IMR-90 (cell line): ENCODE results near the gene MTHFD2L. TPM values are rescaled to one million over a fixed set of nuclear protein-coding genes. Genes with fewer than 3 reads are reported as not detected.

Experiments used
- ATAC-seq: fragments of 200-7000 bp; cut with Tn5 transposase; 2 replicates; pipeline ENCODE4 v1.9.1; 2020; ENCODE audit warnings: low read depth, mild to moderate bottlenecking, moderate library complexity
- BruUV-seq: library from RNA; stranded (reverse); fragments of 400-500 nt; replicated peaks from 2 replicates; lab custom pipeline; 2021; lab: Mats Ljungman, UMichigan
- CTCF ChIA-PET: fragments of 300-600 bp; formaldehyde crosslinking; extraction: SDS; loops from one replicate; lab custom pipeline; 2021; ENCODE audit warnings: antibody characterized with exemption; lab: Yijun Ruan, JAX
- POLR2A ChIA-PET: fragments of 300-600 bp; sonication (Branson Sonifier 250); formaldehyde crosslinking; loops from one replicate; lab custom pipeline; 2022; ENCODE audit warnings: antibody characterized with exemption; ENCODE audit not compliant: unreplicated experiment; lab: Charles Lee
- DNase-seq: peaks from one replicate; pipeline ENCODE4 v3.0.0; 2013
- H2AFZ ChIP-seq: replicated peaks from 2 replicates; pipeline ENCODE3; 2013; ENCODE audit warnings: low read length, mild to moderate bottlenecking; ENCODE audit not compliant: poor library complexity
- H2AK5ac ChIP-seq: 2 replicates; pipeline ENCODE4 v1.6.1; 2013; ENCODE audit warnings: low read depth, low read length, inconsistent platforms
- H2AK9ac ChIP-seq: replicated peaks from 2 replicates; pipeline ENCODE3; 2013; ENCODE audit warnings: mild to moderate bottlenecking, low read depth, low read length, moderate library complexity; ENCODE audit not compliant: poor library complexity
- H2BK120ac ChIP-seq: 2 replicates; pipeline ENCODE4 v1.6.1; 2013; ENCODE audit warnings: low read depth, low read length, inconsistent platforms
- H2BK15ac ChIP-seq: 3 replicates; pipeline ENCODE4 v1.6.1; 2013; ENCODE audit warnings: low read depth, low read length, inconsistent platforms
- H2BK20ac ChIP-seq: 2 replicates; pipeline ENCODE4 v1.6.1; 2013; ENCODE audit warnings: low read depth, mild to moderate bottlenecking, inconsistent platforms, low read length, moderate library complexity
- H2BK5ac ChIP-seq: 2 replicates; pipeline ENCODE4 v1.6.1; 2013; ENCODE audit warnings: mild to moderate bottlenecking, low read depth, low read length, inconsistent platforms; ENCODE audit not compliant: poor library complexity, severe bottlenecking
- H3K14ac ChIP-seq: replicated peaks from 2 replicates; pipeline ENCODE4 v1.6.1; 2013; ENCODE audit warnings: low read depth, low read length, inconsistent platforms
- H3K18ac ChIP-seq: 2 replicates; pipeline ENCODE4 v1.6.1; 2013; ENCODE audit warnings: low read depth, low read length, control low read depth
- H3K23ac ChIP-seq: 2 replicates; pipeline ENCODE4 v1.6.1; 2013; ENCODE audit warnings: low read depth, low read length, inconsistent platforms
- H3K27ac ChIP-seq: 2 replicates; pipeline ENCODE4 v1.5.1; 2013; ENCODE audit warnings: mild to moderate bottlenecking, control low read depth, low read length; ENCODE audit not compliant: insufficient read depth
- H3K27me3 ChIP-seq: 2 replicates; pipeline ENCODE4 v1.6.1; 2013; ENCODE audit warnings: low read length; ENCODE audit not compliant: control insufficient read depth, insufficient read depth
- H3K36me3 ChIP-seq: 2 replicates; pipeline ENCODE4 v1.6.1; 2013; ENCODE audit warnings: low read length, mixed read lengths; ENCODE audit not compliant: control insufficient read depth, insufficient read depth
- H3K4ac ChIP-seq: 2 replicates; pipeline ENCODE4 v1.6.1; 2013; ENCODE audit warnings: low read depth, low read length, inconsistent platforms
- H3K4me1 ChIP-seq: 2 replicates; pipeline ENCODE4 v1.6.1; 2013; ENCODE audit warnings: low read length, mixed read lengths; ENCODE audit not compliant: control insufficient read depth, insufficient read depth
- H3K4me2 ChIP-seq: 2 replicates; pipeline ENCODE4 v1.6.1; 2013; ENCODE audit warnings: low read depth, mild to moderate bottlenecking, control low read depth, low read length, moderate library complexity
- H3K4me3 ChIP-seq: 2 replicates; pipeline ENCODE4 v1.5.1; 2013; ENCODE audit warnings: low read depth, mild to moderate bottlenecking, control low read depth, low read length, moderate library complexity; ENCODE audit not compliant: insufficient read depth
- H3K56ac ChIP-seq: 2 replicates; pipeline ENCODE4 v1.6.1; 2013; ENCODE audit warnings: low read length, inconsistent platforms; ENCODE audit not compliant: insufficient read depth; ENCODE audit errors: extremely low read depth
- H3K79me1 ChIP-seq, 2 experiments: 2 replicates each; pipeline ENCODE4 v1.6.1; 2013; ENCODE audit warnings: low read length in 2 of 2, inconsistent platforms in 1 of 2, low read depth in 1 of 2
- H3K9ac ChIP-seq: 2 replicates; pipeline ENCODE4 v1.6.1; 2013; ENCODE audit warnings: low read depth, low read length, control low read depth
- H3K9me1 ChIP-seq: 2 replicates; pipeline ENCODE4 v1.6.1; 2013; ENCODE audit warnings: low read length, inconsistent platforms; ENCODE audit not compliant: insufficient read depth
- H3K9me3 ChIP-seq: 2 replicates; pipeline ENCODE4 v1.6.1; 2013; ENCODE audit warnings: low read length; ENCODE audit not compliant: control insufficient read depth, insufficient read depth
- H4K20me1 ChIP-seq: 2 replicates; pipeline ENCODE4 v1.6.1; 2013; ENCODE audit warnings: low read length, inconsistent platforms; ENCODE audit not compliant: insufficient read depth
- H4K5ac ChIP-seq: 2 replicates; pipeline ENCODE4 v1.6.1; 2013; ENCODE audit warnings: mild to moderate bottlenecking, low read depth, low read length, control low read depth
- H4K8ac ChIP-seq, 2 experiments: 2 replicates each; pipeline ENCODE4 v1.6.1; 2013; ENCODE audit warnings: low read depth in 2 of 2, low read length in 2 of 2, control low read depth in 1 of 2, inconsistent platforms in 1 of 2
- H4K91ac ChIP-seq: 2 replicates; pipeline ENCODE4 v1.6.1; 2013; ENCODE audit warnings: low read depth, low read length, inconsistent platforms; ENCODE audit not compliant: insufficient read depth
- CEBPB ChIP-seq: IDR thresholded peaks from 2 replicates; pipeline ENCODE4 v1.6.1; 2012; ENCODE audit warnings: low read depth, low read length, improper control_type of control experiment
- MAFK ChIP-seq: IDR thresholded peaks from 2 replicates; pipeline ENCODE4 v1.6.1; 2012; ENCODE audit warnings: low read depth, low read length, improper control_type of control experiment
- WGBS, 2 experiments: methylation state at CpG; one replicate each; pipeline versions ENCODE4 v1.1.5 to v1.1.7; 2013; ENCODE audit warnings: missing lambda C conversion rate in 2 of 2; ENCODE audit not compliant: insufficient read length in 1 of 2; ENCODE audit errors: extremely low coverage in 2 of 2; 5-methylcytosine and 5-hydroxymethylcytosine counted together
- dilution Hi-C: fragments of 300-500 bp; cut with HindIII; formaldehyde crosslinking; loops from one replicate; pipeline ENCODE4 v1.14.3; 2018; ENCODE audit warnings: low sequenced_read_pairs; ENCODE audit not compliant: unreplicated experiment
- in situ Hi-C: fragments of 300-500 bp; cut with MboI; formaldehyde crosslinking; loops from 3 replicates; pipeline ENCODE4 v1.14.3; 2019; ENCODE audit warnings: low sequenced_read_pairs, inconsistent platforms, mixed read lengths
- intact Hi-C: fragments of 100-400 bp; cut with micrococcal nuclease; formaldehyde crosslinking; loops from 2 replicates; pipeline ENCODE4 v1.10.0; 2022
- polyA plus RNA-seq, 3 experiments: library from polyadenylated mRNA; depleted of rRNA; stranded (reverse); fragments of >200 nt; gene quantifications; 2 replicates each; pipeline ENCODE4 v1.2.3, GENCODE V29; 2012; ENCODE audit warnings: low replicate concordance in 1 of 3
- total RNA-seq: library from RNA; depleted of rRNA; stranded (reverse); fragments of >200 nt; gene quantifications from 2 replicates; pipeline ENCODE4 v1.2.3, GENCODE V29; 2012
- TF ChIP-seq, protein P1 (sequence below): fragments of 150-350 bp; IDR thresholded peaks from 2 replicates; pipeline ENCODE4 v1.6.1; 2017; ENCODE audit warnings: mild to moderate bottlenecking, antibody characterized with exemption, low read length, low read depth

Gene MTHFD2L
- total and polyA plus RNA-seq, 2 of the 4 experiments (the other 2 are of a cell fraction) = 2.8 to 4.3 TPM

GRCh38 chr4:74317616-74318246, 159.8 kb downstream of the MTHFD2L start:
- ATAC-seq (no peak), DNase-seq (peak; percentile 16)
- Histone ChIP-seq H3K4me2 (no peak overlapping the region), H3K36me3 (no peaks in the 10 kb centered on the region), H3K27ac (no peak overlapping the region), H3K9me3 (no peaks in the 10 kb centered on the region), H4K8ac (no peak overlapping the region), H4K20me1 (no peaks in the 10 kb centered on the region), H3K4me1 (no peaks in the 10 kb centered on the region), H3K9ac (no peak overlapping the region), H2BK5ac (no peak overlapping the region), H2BK20ac (no peak overlapping the region), H3K4ac (no peak overlapping the region), H2BK15ac (no peak overlapping the region), H3K23ac (no peak overlapping the region), H3K4me3 (no peak overlapping the region), H3K9me1 (no peaks in the 10 kb centered on the region), H4K91ac (no peak overlapping the region), H3K27me3 (peaks cover 2% of the 10 kb centered on the region), H3K56ac (no peak overlapping the region), H2AK5ac (no peak overlapping the region), H2AK9ac (no peak overlapping the region), H3K79me1 (no peaks in the 10 kb centered on the region), H2AFZ (no peak overlapping the region), H4K5ac (no peak overlapping the region), H3K18ac (no peak overlapping the region), H3K14ac (no peak overlapping the region), H2BK120ac (no peak overlapping the region)
- in situ Hi-C loops = loop anchor here (25.0 kb wide), 1 partner anchor 655 kb away; no protein-coding TSS in a partner anchor
- intact Hi-C loops = no loop called here
- CTCF ChIA-PET = interaction anchor here (0.6 to 2.1 kb wide), 5 partner anchors 50 to 358 kb away, joined by 3 to 16 read pairs (median 5); no protein-coding TSS in a partner anchor
- BruUV-seq = no TSS peak
- dilution Hi-C loops = no loop called here
- peak; percentile 15; the same call in 1 of the 2 replicates for TF ChIP-seq CEBPB
- peak; percentile 21; the same call in 1 of the 2 replicates for TF ChIP-seq MAFK
- TF ChIP-seq, protein P1, sequence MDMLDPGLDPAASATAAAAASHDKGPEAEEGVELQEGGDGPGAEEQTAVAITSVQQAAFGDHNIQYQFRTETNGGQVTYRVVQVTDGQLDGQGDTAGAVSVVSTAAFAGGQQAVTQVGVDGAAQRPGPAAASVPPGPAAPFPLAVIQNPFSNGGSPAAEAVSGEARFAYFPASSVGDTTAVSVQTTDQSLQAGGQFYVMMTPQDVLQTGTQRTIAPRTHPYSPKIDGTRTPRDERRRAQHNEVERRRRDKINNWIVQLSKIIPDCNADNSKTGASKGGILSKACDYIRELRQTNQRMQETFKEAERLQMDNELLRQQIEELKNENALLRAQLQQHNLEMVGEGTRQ = no peak
- no CpG with 5 or more reads among the region's 3 CpGs for WGBS, 2 experiments
- POLR2A ChIA-PET = interaction anchor here (0.6 kb wide), 1 partner anchor 215 kb away, joined by 4 read pairs; no protein-coding TSS in a partner anchor
